SK-N-DZ (cell line): ENCODE data around the gene FBRSL1.

ENCODE experiments used
- DNase-seq: peaks from one replicate; pipeline ENCODE4 v3.0.0-alpha.2; 2015; ENCODE audit warnings: low spot score

Gene FBRSL1

GRCh38 chr12:132495629-132496357 is 5.8 kb downstream of the FBRSL1 start:
- no peak for DNase-seq

GRCh38 chr12:132496358-132496669 is 6.4 kb downstream of the FBRSL1 start:
- no peak for DNase-seq

- no peak for DNase-seq
Measured at GRCh38 chr12:132496710-132497109, 6.8 kb downstream of the FBRSL1 start.

- DNase-seq = no peak
Measured at GRCh38 chr12:132497514-132498405, 7.8 kb downstream of the FBRSL1 start.

GRCh38 chr12:132498931-132499330 is 9.0 kb downstream of the FBRSL1 start:
- no peak for DNase-seq

- no peak for DNase-seq
Measured at GRCh38 chr12:132500142-132500855, 10.3 kb downstream of the FBRSL1 start.

- no peak for DNase-seq
Measured at GRCh38 chr12:132500856-132501180, 10.9 kb downstream of the FBRSL1 start.

GRCh38 chr12:132501204-132501940 is 11.4 kb downstream of the FBRSL1 start:
- no peak for DNase-seq

- DNase-seq = no peak
Measured at GRCh38 chr12:132502149-132502881, 12.4 kb downstream of the FBRSL1 start.

- no peak for DNase-seq
Measured at GRCh38 chr12:132502882-132503193, 12.9 kb downstream of the FBRSL1 start.

- DNase-seq = no peak
Measured at GRCh38 chr12:132503618-132504204, 13.8 kb downstream of the FBRSL1 start.

GRCh38 chr12:132505105-132505851 is 15.3 kb downstream of the FBRSL1 start:
- DNase-seq = no peak

GRCh38 chr12:132505852-132506219 is 15.9 kb downstream of the FBRSL1 start:
- DNase-seq = no peak

- DNase-seq = peak; percentile 74
Measured at GRCh38 chr12:132506328-132507160, 16.6 kb downstream of the FBRSL1 start.

GRCh38 chr12:132507161-132507538 is 17.2 kb downstream of the FBRSL1 start:
- no peak for DNase-seq

GRCh38 chr12:132507656-132508490 is 17.9 kb downstream of the FBRSL1 start:
- no peak for DNase-seq

- no peak for DNase-seq
Measured at GRCh38 chr12:132508491-132508740, 18.5 kb downstream of the FBRSL1 start.

GRCh38 chr12:132508860-132509732 is 19.1 kb downstream of the FBRSL1 start:
- DNase-seq = no peak
